HepG2 (cell line): Measurements from ENCODE around the gene AKAIN1. TPM values are rescaled to one million over a fixed set of nuclear protein-coding genes. Genes with fewer than 3 reads are reported as not detected.

ENCODE experiments used
- ATAC-seq: fragments of 200-7000 bp; cut with Tn5 transposase; 3 replicates; pipeline ENCODE4 v1.9.1; 2020; ENCODE audit warnings: mild to moderate bottlenecking, moderate library complexity
- BruUV-seq: library from RNA; stranded (reverse); fragments of 400-500 nt; replicated peaks from 2 replicates; lab custom pipeline; 2021; lab: Mats Ljungman, UMichigan
- CTCF ChIA-PET: fragments of 300-600 bp; formaldehyde crosslinking; extraction: SDS; loops from one replicate; lab custom pipeline; 2021; ENCODE audit warnings: low total read pairs, inconsistent platforms, low intra/inter-chr PET ratio; lab: Yijun Ruan, JAX
- POLR2A ChIA-PET: fragments of 350-600 bp; sonication (Branson Sonifier 250); formaldehyde crosslinking; loops from one replicate; lab custom pipeline; 2020; ENCODE audit warnings: antibody characterized with exemption, inconsistent platforms; lab: Yijun Ruan, JAX
- DNase-seq: peaks from one replicate; pipeline ENCODE4 v3.0.0-alpha.2; 2015; ENCODE audit warnings: low spot score
- FAIRE-seq: peaks from 3 replicates; lab custom pipeline; 2011; peaks lifted over from hg19 to GRCh38; lab: Jason Lieb, UNC
- H2AFZ ChIP-seq: one replicate; pipeline ENCODE4 v1.6.1; 2011; ENCODE audit warnings: low read length, inconsistent platforms
- H3K27ac ChIP-seq: fragments of 300-600 bp; 3 replicates; pipeline ENCODE4 v1.8.0; 2011; ENCODE audit warnings: mixed run types, mild to moderate bottlenecking, mixed read lengths, low read length, inconsistent platforms; ENCODE audit not compliant: insufficient read depth; ENCODE audit errors: extremely low read length
- H3K27me3 ChIP-seq, 2 experiments: fragments of 200-600 bp in 1 of 2; 2 replicates in 1 of 2; 3 replicates in 1 of 2; pipeline versions ENCODE4 v1.6.0 to v1.8.0; 2011; ENCODE audit warnings: low read length in 2 of 2, mild to moderate bottlenecking in 2 of 2, moderate library complexity in 2 of 2, inconsistent platforms in 1 of 2; ENCODE audit not compliant: insufficient read depth in 2 of 2, control insufficient read depth in 1 of 2
- H3K36me3 ChIP-seq, 2 experiments: fragments of 200-600 bp in 1 of 2; replicated peaks in 1 of 2; 2 replicates in 1 of 2; 3 replicates in 1 of 2; pipeline versions ENCODE4 v1.5.1 to v1.8.0; 2011; ENCODE audit warnings: low read length in 2 of 2, inconsistent platforms in 1 of 2; ENCODE audit not compliant: insufficient read depth in 2 of 2, control insufficient read depth in 1 of 2
- H3K4me1 ChIP-seq: 2 replicates; pipeline ENCODE4 v1.5.1; 2012; ENCODE audit warnings: low read length, inconsistent platforms; ENCODE audit not compliant: insufficient read depth
- H3K4me2 ChIP-seq: 2 replicates; pipeline ENCODE4 v1.6.0; 2011; ENCODE audit warnings: low read depth, low read length, inconsistent platforms
- H3K4me3 ChIP-seq, 3 experiments: fragments of 200-600 bp in 1 of 3; sonication (generic), shearing (Covaris generic) in 1 of 3; replicated peaks in 1 of 3; 2 replicates each; pipeline ENCODE4 v1.5.1; 2011 to 2016; ENCODE audit warnings: low read length in 3 of 3, inconsistent platforms in 2 of 3, low read depth in 2 of 3, mild to moderate bottlenecking in 2 of 3, control low read depth in 1 of 3, mixed read lengths in 1 of 3; ENCODE audit not compliant: insufficient read depth in 1 of 3
- H3K79me2 ChIP-seq: one replicate; pipeline ENCODE4 v1.6.1; 2011; ENCODE audit warnings: low read length, inconsistent platforms; ENCODE audit not compliant: insufficient read depth
- H3K9ac ChIP-seq: 2 replicates; pipeline ENCODE4 v1.6.0; 2011; ENCODE audit warnings: mild to moderate bottlenecking, low read depth, low read length, inconsistent platforms; ENCODE audit not compliant: insufficient read depth
- H3K9me3 ChIP-seq: 2 replicates; pipeline ENCODE4 v1.5.1; 2012; ENCODE audit warnings: mild to moderate bottlenecking, low read length
- H4K20me1 ChIP-seq: 2 replicates; pipeline ENCODE4 v1.6.0; 2011; ENCODE audit warnings: inconsistent platforms, mild to moderate bottlenecking, low read length, moderate library complexity; ENCODE audit not compliant: insufficient read depth
- ATAD3A ChIP-seq: sonication (generic); formaldehyde crosslinking; IDR thresholded peaks from 2 replicates; pipeline ENCODE4 v1.4.0; 2020; ENCODE audit warnings: missing genetic modification reagents
- CEBPG ChIP-seq: IDR thresholded peaks from 2 replicates; pipeline ENCODE4 v1.6.1; 2016
- IKZF4 ChIP-seq: sonication (generic); formaldehyde crosslinking; IDR thresholded peaks from 2 replicates; pipeline ENCODE4 v1.5.1; 2020; ENCODE audit warnings: borderline replicate concordance, mild to moderate bottlenecking, low read depth, missing genetic modification reagents; ENCODE audit errors: not compliant biosample characterization
- MEIS2 ChIP-seq: sonication (generic); formaldehyde crosslinking; IDR thresholded peaks from 2 replicates; pipeline ENCODE4 v1.9.0; 2021; ENCODE audit warnings: mild to moderate bottlenecking, missing genetic modification reagents
- NBN ChIP-seq: fragments of 450-650 bp; conservative IDR thresholded peaks from 2 replicates; pipeline ENCODE4 v1.6.1; 2017
- NFYB ChIP-seq: sonication (generic); formaldehyde crosslinking; IDR thresholded peaks from 2 replicates; pipeline ENCODE4 v1.4.0; 2020; ENCODE audit warnings: missing genetic modification reagents
- POLR2AphosphoS2 ChIP-seq: IDR thresholded peaks from 2 replicates; pipeline ENCODE4 v1.6.1; 2011; ENCODE audit warnings: low read depth, low read length, improper control_type of control experiment
- RCOR2 ChIP-seq: IDR thresholded peaks from 2 replicates; pipeline ENCODE4 v1.6.1; 2016; ENCODE audit warnings: missing biosample characterization, missing genetic modification reagents
- TOE1 ChIP-seq: sonication (generic); formaldehyde crosslinking; IDR thresholded peaks from 2 replicates; pipeline ENCODE4 v1.4.0; 2020; ENCODE audit warnings: mild to moderate bottlenecking, missing genetic modification reagents
- ZNF230 ChIP-seq: sonication (generic); formaldehyde crosslinking; IDR thresholded peaks from 2 replicates; pipeline ENCODE4 v1.4.0; 2020; ENCODE audit warnings: mild to moderate bottlenecking, missing genetic modification reagents
- ZNF598 ChIP-seq: sonication (generic); formaldehyde crosslinking; IDR thresholded peaks from 2 replicates; pipeline ENCODE4 v1.5.1; 2020; ENCODE audit warnings: mild to moderate bottlenecking, missing genetic modification reagents, borderline replicate concordance
- WGBS: methylation state at CpG from one replicate; pipeline ENCODE4 v1.1.6; 2017; ENCODE audit warnings: low lambda C conversion rate; 5-methylcytosine and 5-hydroxymethylcytosine counted together
- in situ Hi-C: cut with HindIII; loops from 2 replicates; pipeline ENCODE4 v1.10.0; 2017; ENCODE audit warnings: low pct_unique_long_range_greater_than_20kb; ENCODE audit not compliant: extremely low pct_ligation_motif_present
- intact Hi-C: fragments of 100-400 bp; cut with micrococcal nuclease; formaldehyde crosslinking; loops from one replicate; pipeline ENCODE4 v1.10.0; 2022; ENCODE audit not compliant: unreplicated experiment
- polyA plus RNA-seq, 8 experiments: library from polyadenylated mRNA; depleted of rRNA in 3 of 8; stranded (reverse) in 7 of 8; unstranded in 1 of 8; fragments of >200 nt; fragmentation: Illumina TruSeq in 4 of 8; extraction: Trizol in 4 of 8; gene quantifications; 2 replicates each; pipeline versions ENCODE4 v1.2.1 to v1.2.3, GENCODE V29; 2011 to 2016; ENCODE audit warnings: low read depth in 4 of 8, missing spikeins in 1 of 8, mixed read lengths in 1 of 8; ENCODE audit not compliant: insufficient read depth in 1 of 8
- total RNA-seq, 5 experiments: library from RNA; depleted of rRNA; stranded (reverse); fragments of >200 nt; fragmentation: Illumina TruSeq; extraction: Trizol; gene quantifications; 2 replicates each; pipeline ENCODE4 v1.2.3, GENCODE V29; 2016; ENCODE audit warnings: low read depth in 1 of 5
- TF ChIP-seq, protein P1 (sequence below): sonication (generic); formaldehyde crosslinking; IDR thresholded peaks from 2 replicates; pipeline ENCODE4 v1.4.0; 2020; ENCODE audit warnings: missing genetic modification reagents
- TF ChIP-seq, protein P2 (sequence below): sonication (generic); formaldehyde crosslinking; IDR thresholded peaks from 2 replicates; pipeline ENCODE4 v1.4.0; 2020; ENCODE audit warnings: low read depth, missing genetic modification reagents

The AKAIN1 gene
- total and polyA plus RNA-seq, 2 of the 13 experiments (the other 11 are each of a cell fraction or from before 2014, with no cell fraction given) = not detected

DNA sequence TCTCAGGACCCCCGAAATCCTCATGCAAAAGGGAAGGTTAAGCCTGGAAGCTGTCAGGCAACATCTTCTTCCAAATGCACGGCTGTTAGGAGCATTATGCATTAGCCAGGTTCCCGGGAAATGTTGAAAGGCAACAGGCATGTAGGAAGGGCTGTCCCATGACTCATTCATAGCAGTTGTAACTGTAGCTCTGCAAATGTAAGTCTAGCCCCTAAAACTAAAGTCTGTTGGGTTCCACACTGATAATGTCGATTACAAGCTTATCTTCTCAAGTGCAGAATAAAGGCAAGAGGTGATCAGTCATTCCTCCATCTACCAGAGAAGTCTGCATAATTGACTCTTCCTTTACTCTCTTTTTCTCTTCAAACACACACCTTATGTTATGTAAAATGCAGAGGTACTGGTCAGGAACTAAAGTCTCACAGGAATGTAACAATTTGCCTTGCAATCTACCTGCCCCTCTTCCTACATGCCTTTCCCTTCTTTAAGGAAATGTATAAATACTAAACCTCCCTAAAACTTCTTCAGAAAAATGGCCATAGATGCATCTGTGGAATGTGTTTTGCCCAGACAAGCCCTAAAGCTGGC is 99.8 kb downstream of the AKAIN1 start:
- no peak for FAIRE-seq
- no peaks in the 10 kb centered on the region for H3K4me1 ChIP-seq
- H3K4me2 ChIP-seq = no peak overlapping the region
- no peak for ATAC-seq
- H3K27ac ChIP-seq = no peak overlapping the region
- no TSS peak for BruUV-seq
- H3K79me2 ChIP-seq = no peaks in the 10 kb centered on the region
- no peaks in the 10 kb centered on the region for H3K36me3 ChIP-seq
- no peaks in the 10 kb centered on the region for H4K20me1 ChIP-seq
- TF ChIP-seq TOE1 (CRISPR knock-in tag) = no peak
- TF ChIP-seq CEBPG (CRISPR knock-in tag) = no peak
- TF ChIP-seq ZNF230 = no peak
- TF ChIP-seq POLR2AphosphoS2 = no peak
- TF ChIP-seq, protein P1, sequence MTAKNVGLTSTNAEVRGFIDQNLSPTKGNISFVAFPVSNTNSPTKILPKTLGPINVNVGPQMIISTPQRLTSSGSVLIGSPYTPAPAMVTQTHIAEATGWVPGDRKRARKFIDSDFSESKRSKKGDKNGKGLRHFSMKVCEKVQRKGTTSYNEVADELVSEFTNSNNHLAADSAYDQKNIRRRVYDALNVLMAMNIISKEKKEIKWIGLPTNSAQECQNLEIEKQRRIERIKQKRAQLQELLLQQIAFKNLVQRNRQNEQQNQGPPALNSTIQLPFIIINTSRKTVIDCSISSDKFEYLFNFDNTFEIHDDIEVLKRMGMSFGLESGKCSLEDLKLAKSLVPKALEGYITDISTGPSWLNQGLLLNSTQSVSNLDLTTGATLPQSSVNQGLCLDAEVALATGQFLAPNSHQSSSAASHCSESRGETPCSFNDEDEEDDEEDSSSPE (CRISPR knock-in tag) = no peak
- H3K9me3 ChIP-seq = no peaks in the 10 kb centered on the region
- CTCF ChIA-PET = no interaction called here
- POLR2A ChIA-PET = no interaction called here
- in situ Hi-C loops = no loop called here
- 4% methylated on average over 4 of the region's 4 CpGs for WGBS
- no peak overlapping the region for H3K4me3 ChIP-seq
- H3K9ac ChIP-seq = no peak overlapping the region
- H2AFZ ChIP-seq = no peak overlapping the region
- no peak for DNase-seq
- no peaks in the 10 kb centered on the region for H3K27me3 ChIP-seq
- intact Hi-C loops = no loop called here

DNA sequence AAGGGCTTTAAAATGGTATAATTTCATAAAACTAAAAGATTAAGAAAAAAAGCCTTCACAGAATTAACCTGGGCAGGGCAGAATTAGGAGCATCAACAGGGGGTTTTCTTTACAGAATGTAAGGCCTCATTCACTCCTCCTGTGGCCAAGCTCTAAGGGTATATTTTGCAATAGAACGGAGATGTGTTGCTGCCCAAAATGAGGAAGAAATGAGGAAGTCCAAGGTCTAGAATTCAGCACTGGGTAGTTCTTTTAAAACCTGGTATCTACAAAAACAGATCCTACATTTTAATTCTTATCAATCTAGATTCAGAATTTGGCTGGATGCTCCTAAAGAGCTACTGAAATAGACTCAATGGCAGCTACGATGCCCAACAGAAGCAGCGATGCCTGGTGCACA is 101.8 kb downstream of the AKAIN1 start:
- no peak overlapping the region for H3K9ac ChIP-seq
- in situ Hi-C loops (no loop called here), intact Hi-C loops (no loop called here)
- H3K4me2 ChIP-seq = no peak overlapping the region
- BruUV-seq = no TSS peak
- ChIA-PET CTCF (no interaction called here), POLR2A (no interaction called here)
- H2AFZ ChIP-seq = no peak overlapping the region
- H3K4me1 ChIP-seq = no peaks in the 10 kb centered on the region
- no peaks in the 10 kb centered on the region for H3K36me3 ChIP-seq
- no peaks in the 10 kb centered on the region for H4K20me1 ChIP-seq
- no peaks in the 10 kb centered on the region for H3K79me2 ChIP-seq
- FAIRE-seq (no peak), ATAC-seq (no peak), DNase-seq (no peak)
- 38% methylated on average over 3 of the region's 3 CpGs for WGBS
- no peak overlapping the region for H3K4me3 ChIP-seq
- H3K27ac ChIP-seq = no peak overlapping the region
- no peaks in the 10 kb centered on the region for H3K27me3 ChIP-seq
- no peaks in the 10 kb centered on the region for H3K9me3 ChIP-seq
- no peak for TF ChIP-seq IKZF4 (CRISPR knock-in tag)
- no peak for TF ChIP-seq NBN
- TF ChIP-seq, protein P2, sequence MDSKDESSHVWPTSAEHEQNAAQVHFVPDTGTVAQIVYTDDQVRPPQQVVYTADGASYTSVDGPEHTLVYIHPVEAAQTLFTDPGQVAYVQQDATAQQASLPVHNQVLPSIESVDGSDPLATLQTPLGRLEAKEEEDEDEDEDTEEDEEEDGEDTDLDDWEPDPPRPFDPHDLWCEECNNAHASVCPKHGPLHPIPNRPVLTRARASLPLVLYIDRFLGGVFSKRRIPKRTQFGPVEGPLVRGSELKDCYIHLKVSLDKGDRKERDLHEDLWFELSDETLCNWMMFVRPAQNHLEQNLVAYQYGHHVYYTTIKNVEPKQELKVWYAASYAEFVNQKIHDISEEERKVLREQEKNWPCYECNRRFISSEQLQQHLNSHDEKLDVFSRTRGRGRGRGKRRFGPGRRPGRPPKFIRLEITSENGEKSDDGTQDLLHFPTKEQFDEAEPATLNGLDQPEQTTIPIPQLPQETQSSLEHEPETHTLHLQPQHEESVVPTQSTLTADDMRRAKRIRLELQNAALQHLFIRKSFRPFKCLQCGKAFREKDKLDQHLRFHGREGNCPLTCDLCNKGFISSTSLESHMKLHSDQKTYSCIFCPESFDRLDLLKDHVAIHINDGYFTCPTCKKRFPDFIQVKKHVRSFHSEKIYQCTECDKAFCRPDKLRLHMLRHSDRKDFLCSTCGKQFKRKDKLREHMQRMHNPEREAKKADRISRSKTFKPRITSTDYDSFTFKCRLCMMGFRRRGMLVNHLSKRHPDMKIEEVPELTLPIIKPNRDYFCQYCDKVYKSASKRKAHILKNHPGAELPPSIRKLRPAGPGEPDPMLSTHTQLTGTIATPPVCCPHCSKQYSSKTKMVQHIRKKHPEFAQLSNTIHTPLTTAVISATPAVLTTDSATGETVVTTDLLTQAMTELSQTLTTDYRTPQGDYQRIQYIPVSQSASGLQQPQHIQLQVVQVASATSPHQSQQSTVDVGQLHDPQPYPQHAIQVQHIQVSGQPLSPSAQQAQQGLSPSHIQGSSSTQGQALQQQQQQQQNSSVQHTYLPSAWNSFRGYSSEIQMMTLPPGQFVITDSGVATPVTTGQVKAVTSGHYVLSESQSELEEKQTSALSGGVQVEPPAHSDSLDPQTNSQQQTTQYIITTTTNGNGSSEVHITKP (CRISPR knock-in tag) = no peak
- TF ChIP-seq RCOR2 (CRISPR knock-in tag) = no peak
- no peak for TF ChIP-seq NFYB (CRISPR knock-in tag)
- no peak for TF ChIP-seq ATAD3A (CRISPR knock-in tag)
- no peak for TF ChIP-seq ZNF598
- TF ChIP-seq MEIS2 = no peak
